GM18526 (cell line): ENCODE data around the gene SMR3B.

ENCODE experiments used
- POLR2A ChIP-seq: IDR thresholded peaks from 3 replicates; pipeline ENCODE4 v1.6.1; 2011; ENCODE audit not compliant: insufficient read length; ENCODE audit errors: extremely low read depth

The SMR3B gene

DNA sequence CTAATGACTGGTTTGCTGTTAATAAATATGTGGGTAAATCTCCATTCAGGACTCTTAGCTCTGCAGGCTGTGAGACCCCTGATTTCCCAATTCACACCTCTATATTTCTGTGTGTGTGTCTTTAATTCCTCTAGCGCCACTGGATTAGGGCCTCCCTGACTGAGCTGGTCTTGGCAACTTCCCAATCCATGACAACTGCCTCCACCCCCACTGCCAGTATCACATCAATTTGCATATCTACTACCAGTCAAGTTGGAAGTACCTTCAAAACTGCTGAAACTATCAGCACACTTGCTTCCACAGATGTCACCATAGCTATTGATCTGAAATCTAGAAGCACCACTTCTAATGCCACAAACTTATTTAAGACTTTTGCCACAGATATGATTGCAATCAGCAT, 42.4 kb downstream of the SMR3B start:
- TF ChIP-seq POLR2A: no peak

DNA sequence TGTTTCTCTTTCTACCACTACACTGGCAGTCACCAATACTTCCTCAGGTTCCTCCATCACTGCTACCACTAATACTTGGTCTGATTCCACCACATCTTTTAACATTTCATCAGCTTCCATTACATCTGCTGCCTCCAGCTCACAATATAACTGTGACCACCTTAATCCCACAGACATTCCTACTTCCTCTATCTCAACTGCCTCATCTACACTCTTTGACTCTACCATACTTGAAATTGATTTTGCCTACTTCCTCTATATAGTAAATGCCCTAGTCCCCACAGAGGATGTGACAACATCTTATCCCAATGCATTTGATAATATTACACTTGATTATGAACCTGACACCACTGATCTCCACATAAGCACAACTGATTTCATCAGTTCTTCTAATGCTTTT, 43.9 kb downstream of the SMR3B start:
- no peak for TF ChIP-seq POLR2A

- no peak for TF ChIP-seq POLR2A
Observed at GRCh38 chr4:70437197-70437596, 54.3 kb downstream of the SMR3B start.
